HCT116 (cell line): ENCODE results near the gene SHOC2. TPM values are rescaled to one million over a fixed set of nuclear protein-coding genes. Genes with fewer than 3 reads are reported as not detected.

Experiments
- ATAC-seq: fragments of 200-7000 bp; cut with Tn5 transposase; 2 replicates; pipeline ENCODE4 v1.9.1; 2020; ENCODE audit warnings: mild to moderate bottlenecking, moderate library complexity
- BruUV-seq: library from RNA; stranded (reverse); fragments of 400-500 nt; replicated peaks from 2 replicates; lab custom pipeline; 2021; lab: Mats Ljungman, UMichigan
- CTCF ChIA-PET: fragments of 300-600 bp; sonication (Branson Sonifier 250); formaldehyde crosslinking; loops from one replicate; lab custom pipeline; 2021; ENCODE audit warnings: antibody characterized with exemption; lab: Charles Lee
- POLR2A ChIA-PET: fragments of 300-600, 350-600 bp; sonication (Branson Sonifier 250); formaldehyde crosslinking; loops from one replicate; lab custom pipeline; 2021; ENCODE audit warnings: antibody characterized with exemption; lab: Charles Lee
- RAD21 ChIA-PET, 2 experiments: fragments of 300-600 bp; sonication (Branson Sonifier 250); formaldehyde crosslinking; loops; one replicate each; lab custom pipeline; 2023; ENCODE audit warnings: low total read pairs in 2 of 2; ENCODE audit not compliant: uncharacterized antibody in 2 of 2, unreplicated experiment in 2 of 2, low non-redundant PET in 1 of 2; lab: Charles Lee
- DNase-seq: peaks from one replicate; pipeline ENCODE4 v3.0.0-alpha.2; 2010; ENCODE audit warnings: low read depth, low spot score
- H2AFZ ChIP-seq: fragments of 200-600 bp; shearing (Covaris generic), sonication (generic); 2 replicates; pipeline ENCODE4 v1.6.1; 2017; ENCODE audit warnings: low read depth, mixed run types, mixed read lengths, antibody characterized with exemption, low read length; ENCODE audit not compliant: poor library complexity, severe bottlenecking
- H3K27ac ChIP-seq: 2 replicates; pipeline ENCODE4 v1.5.1; 2012; ENCODE audit warnings: low read depth, low read length
- H3K27me3 ChIP-seq: fragments of 200-600 bp; sonication (generic); 2 replicates; pipeline ENCODE4 v1.6.1; 2016; ENCODE audit warnings: mixed run types, low read length, mixed read lengths; ENCODE audit not compliant: insufficient read depth
- H3K36me3 ChIP-seq, 2 experiments: fragments of 200-500 bp in 1 of 2; fragments of 200-600 bp in 1 of 2; sonication (Bioruptor generic) in 1 of 2; sonication (generic) in 1 of 2; 2 replicates each; pipeline versions ENCODE4 v1.5.1 to v1.6.1; 2014 to 2016; ENCODE audit warnings: low read length in 2 of 2, inconsistent platforms in 1 of 2, mixed read lengths in 1 of 2, mixed run types in 1 of 2; ENCODE audit not compliant: insufficient read depth in 2 of 2, control insufficient read depth in 1 of 2
- H3K4me1 ChIP-seq, 2 experiments: fragments of 200-600 bp in 1 of 2; sonication (generic) in 1 of 2; 2 replicates each; pipeline versions ENCODE4 v1.5.1 to v1.6.1; 2012 to 2017; ENCODE audit warnings: low read length in 2 of 2, inconsistent platforms in 1 of 2, mild to moderate bottlenecking in 1 of 2, mixed read lengths in 1 of 2, mixed run types in 1 of 2, moderate library complexity in 1 of 2; ENCODE audit not compliant: insufficient read depth in 2 of 2, control insufficient read depth in 1 of 2
- H3K4me2 ChIP-seq: fragments of 200-600 bp; sonication (generic); 2 replicates; pipeline ENCODE4 v1.6.1; 2017; ENCODE audit warnings: mixed run types, low read length, mixed read lengths
- H3K4me3 ChIP-seq, 2 experiments: fragments of 200-600 bp in 1 of 2; sonication (generic) in 1 of 2; replicated peaks in 1 of 2; 2 replicates each; pipeline ENCODE4 v1.5.1; 2011 to 2016; ENCODE audit warnings: low read length in 2 of 2, control low read depth in 1 of 2, low read depth in 1 of 2, mild to moderate bottlenecking in 1 of 2, mixed read lengths in 1 of 2, mixed run types in 1 of 2
- H3K79me2 ChIP-seq: fragments of 200-600 bp; sonication (generic); 2 replicates; pipeline ENCODE4 v1.6.1; 2017; ENCODE audit warnings: mild to moderate bottlenecking, mixed run types, low read length, moderate library complexity, mixed read lengths; ENCODE audit not compliant: insufficient read depth
- H3K9ac ChIP-seq: fragments of 200-600 bp; sonication (generic); 2 replicates; pipeline ENCODE4 v1.6.1; 2016; ENCODE audit warnings: low read length, mixed read lengths
- H3K9me2 ChIP-seq: fragments of 200-600 bp; sonication (generic), shearing (Covaris generic); 2 replicates; pipeline ENCODE4 v1.6.1; 2017; ENCODE audit warnings: mixed run types, mild to moderate bottlenecking, moderate library complexity; ENCODE audit not compliant: insufficient read depth
- H3K9me3 ChIP-seq, 2 experiments: fragments of 200-500 bp in 1 of 2; fragments of 200-600 bp in 1 of 2; sonication (Bioruptor generic) in 1 of 2; sonication (generic) in 1 of 2; 2 replicates each; pipeline ENCODE4 v1.6.1; 2014 to 2017; ENCODE audit warnings: low read length in 2 of 2, mixed read lengths in 2 of 2, inconsistent platforms in 1 of 2, low read depth in 1 of 2, mild to moderate bottlenecking in 1 of 2, mixed run types in 1 of 2, moderate library complexity in 1 of 2; ENCODE audit not compliant: control insufficient read depth in 1 of 2, insufficient read depth in 1 of 2
- H4K20me1 ChIP-seq: fragments of 200-600 bp; sonication (generic), shearing (Covaris generic); 2 replicates; pipeline ENCODE4 v1.6.1; 2017; ENCODE audit warnings: mixed run types, mild to moderate bottlenecking, moderate library complexity; ENCODE audit not compliant: insufficient read depth
- CBX3 ChIP-seq: IDR thresholded peaks from 2 replicates; pipeline ENCODE4 v1.6.1; 2012; ENCODE audit warnings: low read depth
- JUND ChIP-seq: IDR thresholded peaks from 2 replicates; pipeline ENCODE4 v1.6.1; 2012
- POLR2AphosphoS5 ChIP-seq: IDR thresholded peaks from 2 replicates; pipeline ENCODE4 v1.6.1; 2011; ENCODE audit warnings: mild to moderate bottlenecking, low read depth, low read length, moderate library complexity
- SP1 ChIP-seq: IDR thresholded peaks from 2 replicates; pipeline ENCODE4 v1.6.1; 2012; ENCODE audit warnings: low read depth
- TCF7L2 ChIP-seq: IDR thresholded peaks from 2 replicates; pipeline ENCODE4 v1.7.0; 2011; ENCODE audit warnings: borderline replicate concordance, inconsistent platforms; ENCODE audit not compliant: insufficient read depth, insufficient read length; ENCODE audit errors: extremely low read depth
- ZNF274 ChIP-seq: fragments of 200-500 bp; sonication (Bioruptor generic); IDR thresholded peaks from 2 replicates; pipeline ENCODE4 v1.6.1; 2014; ENCODE audit warnings: mild to moderate bottlenecking, low read depth, low read length, inconsistent platforms
- intact Hi-C: fragments of 100-400 bp; cut with micrococcal nuclease; formaldehyde crosslinking; loops from 2 replicates; pipeline ENCODE4 v1.10.0; 2022
- total RNA-seq: library from RNA; stranded (reverse); gene quantifications from one replicate; pipeline ENCODE4 v1.2.1, GENCODE V29; 2021; ENCODE audit not compliant: unreplicated experiment
- TF ChIP-seq, protein P1 (sequence below), 3 experiments: fragments of 200-600 bp in 1 of 3; sonication (generic) in 1 of 3; IDR thresholded peaks in 2 of 3; conservative IDR thresholded peaks in 1 of 3; 2 replicates each; pipeline ENCODE4 v1.5.1; 2012 to 2017; ENCODE audit warnings: low read depth in 2 of 3, low read length in 2 of 3, antibody characterized with exemption in 1 of 3, borderline replicate concordance in 1 of 3, control low read depth in 1 of 3, mild to moderate bottlenecking in 1 of 3, mixed read lengths in 1 of 3, mixed run types in 1 of 3, moderate library complexity in 1 of 3; ENCODE audit not compliant: insufficient read depth in 1 of 3

The SHOC2 gene
- total RNA-seq, 1 experiment from 2014 or later = 39.5 TPM

GRCh38 chr10:110962443-110962842, 43.0 kb downstream of the SHOC2 start (continued):
- TF ChIP-seq, protein P1, sequence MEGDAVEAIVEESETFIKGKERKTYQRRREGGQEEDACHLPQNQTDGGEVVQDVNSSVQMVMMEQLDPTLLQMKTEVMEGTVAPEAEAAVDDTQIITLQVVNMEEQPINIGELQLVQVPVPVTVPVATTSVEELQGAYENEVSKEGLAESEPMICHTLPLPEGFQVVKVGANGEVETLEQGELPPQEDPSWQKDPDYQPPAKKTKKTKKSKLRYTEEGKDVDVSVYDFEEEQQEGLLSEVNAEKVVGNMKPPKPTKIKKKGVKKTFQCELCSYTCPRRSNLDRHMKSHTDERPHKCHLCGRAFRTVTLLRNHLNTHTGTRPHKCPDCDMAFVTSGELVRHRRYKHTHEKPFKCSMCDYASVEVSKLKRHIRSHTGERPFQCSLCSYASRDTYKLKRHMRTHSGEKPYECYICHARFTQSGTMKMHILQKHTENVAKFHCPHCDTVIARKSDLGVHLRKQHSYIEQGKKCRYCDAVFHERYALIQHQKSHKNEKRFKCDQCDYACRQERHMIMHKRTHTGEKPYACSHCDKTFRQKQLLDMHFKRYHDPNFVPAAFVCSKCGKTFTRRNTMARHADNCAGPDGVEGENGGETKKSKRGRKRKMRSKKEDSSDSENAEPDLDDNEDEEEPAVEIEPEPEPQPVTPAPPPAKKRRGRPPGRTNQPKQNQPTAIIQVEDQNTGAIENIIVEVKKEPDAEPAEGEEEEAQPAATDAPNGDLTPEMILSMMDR (IDR thresholded peaks at IDR 0.05 in 2 of 3, conservative IDR thresholded peaks at IDR 0.05 in 1 of 3; ENCODE audit: borderline replicate concordance in 1 of 3, insufficient read depth in 1 of 3, low read depth in 2 of 3, low read length in 2 of 3) = no peak
- TF ChIP-seq SP1 = no peak

GRCh38 chr10:110963162-110963561, 43.8 kb downstream of the SHOC2 start:
- BruUV-seq = no TSS peak
- H3K9me3 ChIP-seq = no peaks in the 10 kb centered on the region
- no peaks in the 10 kb centered on the region for H3K36me3 ChIP-seq
- peaks cover 74% of the 10 kb centered on the region for H3K79me2 ChIP-seq
- CTCF ChIA-PET = no interaction called here
- RAD21 ChIA-PET = no interaction called here
- no peak overlapping the region for H3K4me3 ChIP-seq
- H3K27me3 ChIP-seq = no peaks in the 10 kb centered on the region
- no peak overlapping the region for H3K27ac ChIP-seq
- intact Hi-C loops = no loop called here
- TF ChIP-seq TCF7L2 (no peak), POLR2AphosphoS5 (no peak), JUND (no peak), CBX3 (no peak), ZNF274 (no peak)
- TF ChIP-seq, protein P1 (IDR thresholded peaks at IDR 0.05 in 2 of 3, conservative IDR thresholded peaks at IDR 0.05 in 1 of 3; ENCODE audit: borderline replicate concordance in 1 of 3, insufficient read depth in 1 of 3, low read depth in 2 of 3, low read length in 2 of 3) = no peak
- H2AFZ ChIP-seq = no peak overlapping the region
- ATAC-seq = no peak
- H3K4me1 ChIP-seq = no peaks in the 10 kb centered on the region
- no peak overlapping the region for H3K4me2 ChIP-seq
- no peak overlapping the region for H3K9ac ChIP-seq
- no peaks in the 10 kb centered on the region for H3K9me2 ChIP-seq
- H4K20me1 ChIP-seq = no peaks in the 10 kb centered on the region; the same call in 1 of the 2 replicates
- no peak for DNase-seq
- POLR2A ChIA-PET = interaction anchor here (0.5 kb wide), 1 partner anchor 28 kb away, joined by 3 read pairs; no protein-coding TSS in a partner anchor
